Measurements from ENCODE around the gene NFATC2. TPM values are rescaled to one million over a fixed set of nuclear protein-coding genes. Genes with fewer than 3 reads are reported as not detected.
A peak's percentile ranks its signal among the peaks of the same experiment; 100 is the strongest.

The NFATC2 gene
- total RNA-seq, 2 experiments from 2014 or later, result 32.5 to 33.2 TPM

- Histone ChIP-seq H3K9me3 (ENCODE audit: control insufficient read depth in 1 of 2, insufficient read depth in 1 of 2, low read length in 2 of 2) (no peaks in the 10 kb centered on the region), H3K27ac (ENCODE audit: low read depth in 1 of 2, low read length in 2 of 2) (no peak overlapping the region), H3K27me3 (ENCODE audit: control insufficient read depth in 1 of 2, insufficient read depth in 2 of 2, low read length in 2 of 2) (no peaks in the 10 kb centered on the region), H3K4me3 (ENCODE audit: low read length) (no peak overlapping the region), H3K4me1 (ENCODE audit: insufficient read depth, low read length) (peaks cover 33% of the 10 kb centered on the region), H3K36me3 (ENCODE audit: insufficient read depth, low read length) (peaks cover 84% of the 10 kb centered on the region)
- intact Hi-C loops (cut with DNase I, micrococcal nuclease), result no loop called here
- Mint-ChIP-seq H3K4me1 (ENCODE audit: low read depth) (peaks cover 52% of the 10 kb centered on the region), H3K36me3 (ENCODE audit: low read depth) (peaks cover 90% of the 10 kb centered on the region), H3K27ac (no peak overlapping the region), H3K9me3 (no peaks in the 10 kb centered on the region), H3K4me3 (no peak overlapping the region), H3K27me3 (no peaks in the 10 kb centered on the region)
- DNase-seq, result no peak
- ChIA-PET CTCF (interaction anchor here (0.5 kb wide), 1 partner anchor 12 kb away, joined by 4 read pairs; no protein-coding TSS in a partner anchor), POLR2A (no interaction called here)
- no peak for ATAC-seq (ENCODE audit: poor library complexity)
- TF ChIP-seq CTCF (IDR thresholded peaks at IDR 0.05), result no peak
Measured at GRCh38 chr20:51432875-51433274, 109.6 kb downstream of the NFATC2 start.

- Mint-ChIP-seq H3K36me3 (ENCODE audit: low read depth) (peaks cover 90% of the 10 kb centered on the region), H3K27ac (no peak overlapping the region), H3K4me3 (no peak overlapping the region), H3K4me1 (ENCODE audit: low read depth) (peaks cover 53% of the 10 kb centered on the region), H3K27me3 (no peaks in the 10 kb centered on the region), H3K9me3 (no peaks in the 10 kb centered on the region)
- Histone ChIP-seq H3K9me3 (ENCODE audit: control insufficient read depth in 1 of 2, insufficient read depth in 1 of 2, low read length in 2 of 2) (no peaks in the 10 kb centered on the region), H3K36me3 (ENCODE audit: insufficient read depth, low read length) (peaks cover 83% of the 10 kb centered on the region), H3K4me3 (ENCODE audit: low read length) (no peak overlapping the region), H3K27ac (ENCODE audit: low read depth in 1 of 2, low read length in 2 of 2) (no peak overlapping the region), H3K27me3 (ENCODE audit: control insufficient read depth in 1 of 2, insufficient read depth in 2 of 2, low read length in 2 of 2) (no peaks in the 10 kb centered on the region), H3K4me1 (ENCODE audit: insufficient read depth, low read length) (peaks cover 34% of the 10 kb centered on the region)
- ChIA-PET CTCF (interaction anchor here (0.5 kb wide), 1 partner anchor 11 kb away, joined by 4 read pairs; no protein-coding TSS in a partner anchor), POLR2A (no interaction called here)
- DNase-seq, result no peak
- TF ChIP-seq CTCF (IDR thresholded peaks at IDR 0.05), result no peak
- intact Hi-C loops (cut with DNase I, micrococcal nuclease), result no loop called here
- ATAC-seq (ENCODE audit: poor library complexity), result no peak
Measured at GRCh38 chr20:51432251-51432784, 110.2 kb downstream of the NFATC2 start.

GRCh38 chr20:51431321-51431720 lies 111.2 kb downstream of the NFATC2 start:
- H3K9me3 ChIP-seq (ENCODE audit: control insufficient read depth in 1 of 2, insufficient read depth in 1 of 2, low read length in 2 of 2), result no peaks in the 10 kb centered on the region
- peak in 1 of 14 experiments; percentile 52 for DNase-seq
- no peak for TF ChIP-seq CTCF (IDR thresholded peaks at IDR 0.05)
- H3K4me3 ChIP-seq (ENCODE audit: low read length), result no peak overlapping the region
- no peaks in the 10 kb centered on the region for H3K27me3 ChIP-seq (ENCODE audit: control insufficient read depth in 1 of 2, insufficient read depth in 2 of 2, low read length in 2 of 2)
- Mint-ChIP-seq H3K4me3 (no peak overlapping the region), H3K27me3 (no peaks in the 10 kb centered on the region), H3K9me3 (no peaks in the 10 kb centered on the region), H3K4me1 (ENCODE audit: low read depth) (peaks cover 62% of the 10 kb centered on the region), H3K27ac (peak overlapping the region; percentile 47), H3K36me3 (ENCODE audit: low read depth) (peaks cover 92% of the 10 kb centered on the region)
- peaks cover 44% of the 10 kb centered on the region for H3K4me1 ChIP-seq (ENCODE audit: insufficient read depth, low read length)
- ChIA-PET POLR2A (no interaction called here), CTCF (interaction anchor here (0.8 kb wide), 1 partner anchor 163 kb away, joined by 3 read pairs; no protein-coding TSS in a partner anchor)
- peaks cover 79% of the 10 kb centered on the region for H3K36me3 ChIP-seq (ENCODE audit: insufficient read depth, low read length)
- no peak overlapping the region for H3K27ac ChIP-seq (ENCODE audit: low read depth in 1 of 2, low read length in 2 of 2)
- intact Hi-C loops (cut with DNase I, micrococcal nuclease), result no loop called here
- peak; percentile 46 for ATAC-seq (ENCODE audit: poor library complexity)
